GM10266 (cell line): Measurements from ENCODE around the gene WNT7A.

Experiments
- DNase-seq: peaks from one replicate; pipeline ENCODE4 v3.0.0; 2012; ENCODE audit errors: extremely low spot score
- CTCF ChIP-seq: IDR thresholded peaks from 2 replicates; pipeline ENCODE4 v1.5.1; 2012; ENCODE audit warnings: mild to moderate bottlenecking, low read depth; ENCODE audit not compliant: control insufficient read depth, insufficient read depth; ENCODE audit errors: missing control alignments

Gene WNT7A

GRCh38 chr3:13833506-13834257 lies 46.2 kb downstream of the WNT7A start:
- TF ChIP-seq CTCF = no peak
- no peak for DNase-seq

- no peak for TF ChIP-seq CTCF
- no peak for DNase-seq
These were observed 47.7 kb downstream of the WNT7A start for GRCh38 chr3:13832130-13832529.

DNA sequence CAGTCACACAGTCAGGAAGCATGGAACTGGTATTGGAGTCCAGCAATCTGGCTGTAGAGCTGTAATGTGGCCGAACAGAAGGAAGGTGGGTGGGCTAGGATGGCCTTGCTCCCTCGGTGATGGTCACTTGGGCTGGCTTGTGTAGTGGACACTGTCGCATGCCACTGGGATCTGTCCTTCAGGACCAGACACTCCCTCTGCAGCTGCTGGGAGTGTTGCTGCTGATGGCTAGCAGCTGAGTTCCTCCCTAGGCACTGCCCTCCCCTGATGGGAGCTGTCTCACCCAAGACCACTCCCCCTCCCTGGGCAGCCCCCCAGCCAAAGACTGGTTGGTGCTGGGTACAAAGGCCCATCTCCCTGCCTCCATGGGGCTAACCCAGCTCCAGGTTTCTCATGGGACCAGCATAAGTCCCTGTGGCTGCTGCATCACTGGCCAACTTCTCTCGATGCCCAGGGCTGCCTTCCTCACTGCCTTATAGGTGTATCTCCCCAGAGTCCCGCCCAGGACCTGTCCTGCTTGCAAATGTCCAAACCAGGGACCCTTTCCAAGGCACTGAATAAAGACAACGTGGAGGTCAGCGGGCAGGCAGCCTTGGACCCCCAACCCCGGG lies 48.4 kb downstream of the WNT7A start:
- no peak for DNase-seq

GRCh38 chr3:13829311-13829710 lies 50.6 kb downstream of the WNT7A start:
- no peak for TF ChIP-seq CTCF
- DNase-seq = no peak

More for the DNA sequence above, 48.4 kb downstream of the WNT7A start:
- no peak for TF ChIP-seq CTCF

- no peak for DNase-seq
- no peak for TF ChIP-seq CTCF
These were observed 51.2 kb downstream of the WNT7A start for GRCh38 chr3:13828501-13829265.

GRCh38 chr3:13827699-13828098 lies 52.2 kb downstream of the WNT7A start:
- DNase-seq = no peak
- TF ChIP-seq CTCF = no peak
